T-helper 2 cell treated with Interferon-gamma antibody and Interleukin-4, amounts not matched to agents 100 ng/mL and 5 ng/mL, for 36 hours (primary cell): ENCODE results near the gene PCDHA8. TPM values are rescaled to one million over a fixed set of nuclear protein-coding genes. Genes with fewer than 3 reads are reported as not detected.
"Not testable (repeated sequence)": the region's sequence is repeated elsewhere in the genome, so short reads cannot be mapped to it uniquely, and the experiment has no call there.

ENCODE experiments used
- intact Hi-C: fragments of 100-400 bp; cut with micrococcal nuclease; formaldehyde crosslinking; loops from one replicate; pipeline ENCODE4 v1.15.1; 2023
- total RNA-seq: library from RNA; stranded (reverse); gene quantifications from 2 replicates; pipeline ENCODE4 v1.2.3, GENCODE V29; 2022

The PCDHA8 gene
- total RNA-seq, 1 donor from 2014 or later = not detected

- intact Hi-C loops = loop anchor here (10.0 kb wide), 1 partner anchor 221 kb away; no protein-coding TSS in a partner anchor
These were observed 17.5 kb upstream of the PCDHA8 start for GRCh38 chr5:140823475-140823874.

- intact Hi-C loops = loop anchor here (10.0 kb wide), 1 partner anchor 217 kb away; no protein-coding TSS in a partner anchor
These were observed 13.2 kb upstream of the PCDHA8 start, which contains the start of gene PCDHA6 for GRCh38 chr5:140827704-140828361. TSS of gene PCDHA6 (plus strand) at chr5:140827960. CDS start at chr5:140828092, 132 bp downstream.

DNA sequence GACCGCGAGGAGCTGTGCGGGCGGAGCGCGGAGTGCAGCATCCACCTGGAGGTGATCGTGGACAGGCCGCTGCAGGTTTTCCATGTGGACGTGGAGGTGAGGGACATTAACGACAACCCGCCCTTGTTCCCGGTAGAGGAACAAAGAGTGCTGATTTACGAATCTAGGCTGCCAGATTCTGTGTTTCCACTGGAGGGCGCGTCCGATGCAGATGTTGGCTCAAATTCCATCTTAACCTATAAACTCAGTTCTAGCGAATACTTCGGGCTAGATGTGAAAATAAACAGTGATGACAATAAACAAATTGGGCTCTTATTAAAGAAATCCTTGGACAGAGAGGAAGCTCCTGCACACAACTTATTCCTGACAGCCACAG, 12.6 kb upstream of the PCDHA8 start:
- intact Hi-C loops = loop anchor here (10.0 kb wide), 1 partner anchor 216 kb away; no protein-coding TSS in a partner anchor

GRCh38 chr5:140829511-140830501, 11.2 kb upstream of the PCDHA8 start:
- intact Hi-C loops = loop anchor here (10.0 kb wide), 1 partner anchor 215 kb away; no protein-coding TSS in a partner anchor

DNA sequence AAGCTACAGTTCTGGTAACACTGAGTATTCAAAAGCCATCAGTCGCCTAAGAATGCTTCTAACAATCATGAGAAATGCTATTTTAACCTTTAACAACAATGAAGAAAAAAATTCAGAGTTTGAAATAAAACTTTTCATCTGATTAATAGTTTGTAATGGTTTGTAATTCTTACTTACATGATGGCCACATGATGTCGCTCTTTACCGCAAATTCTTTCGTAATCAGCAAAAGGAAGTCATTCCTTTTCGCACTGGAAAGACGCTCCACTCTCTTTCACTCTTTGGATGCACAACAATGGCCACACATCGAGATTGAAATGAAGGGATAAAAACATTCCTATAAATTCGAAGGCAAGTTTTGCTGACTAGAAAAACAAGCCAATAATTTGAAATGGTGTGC, 7.0 kb upstream of the PCDHA8 start, which contains the start of gene PCDHA7:
Gene PCDHA7 (plus strand): TSS at position 277 of the 400 bp plus-strand sequence. CDS start 115 bp downstream, at position 392.
- intact Hi-C loops = no loop called here

GRCh38 chr5:140834439-140835008, 6.5 kb upstream of the PCDHA8 start:
- intact Hi-C loops = loop anchor here (5.0 kb wide), 1 partner anchor 48 kb away; the partner anchor contains the start of gene PCDHA13

DNA sequence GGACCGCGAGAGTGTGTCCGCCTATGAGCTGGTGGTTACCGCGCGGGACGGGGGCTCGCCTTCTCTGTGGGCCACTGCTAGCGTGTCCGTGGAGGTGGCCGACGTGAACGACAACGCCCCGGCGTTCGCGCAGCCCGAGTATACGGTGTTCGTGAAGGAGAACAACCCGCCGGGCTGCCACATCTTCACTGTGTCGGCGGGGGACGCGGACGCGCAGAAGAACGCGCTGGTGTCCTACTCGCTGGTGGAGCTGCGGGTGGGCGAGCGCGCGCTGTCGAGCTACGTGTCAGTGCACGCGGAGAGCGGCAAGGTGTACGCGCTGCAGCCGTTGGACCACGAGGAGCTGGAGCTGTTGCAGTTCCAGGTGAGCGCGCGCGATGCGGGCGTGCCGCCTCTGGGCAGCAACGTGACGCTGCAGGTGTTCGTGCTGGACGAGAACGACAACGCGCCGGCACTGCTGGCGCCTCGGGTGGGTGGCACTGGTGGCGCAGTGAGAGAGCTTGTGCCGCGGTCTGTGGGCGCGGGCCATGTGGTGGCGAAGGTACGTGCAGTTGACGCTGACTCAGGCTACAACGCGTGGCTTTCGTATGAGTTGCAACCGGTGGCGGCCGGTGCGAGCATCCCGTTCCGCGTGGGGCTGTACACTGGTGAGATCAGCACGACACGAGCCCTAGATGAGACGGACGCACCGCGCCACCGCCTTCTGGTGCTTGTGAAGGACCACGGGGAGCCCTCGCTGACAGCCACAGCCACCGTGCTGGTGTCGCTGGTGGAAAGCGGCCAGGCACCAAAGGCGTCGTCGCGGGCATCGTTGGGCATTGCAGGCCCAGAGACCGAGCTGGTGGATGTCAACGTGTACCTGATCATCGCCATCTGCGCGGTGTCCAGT, 5.1 kb upstream of the PCDHA8 start:
- intact Hi-C loops = loop anchor here (5.0 kb wide), 1 partner anchor 46 kb away; the partner anchor contains the start of gene PCDHA13

DNA sequence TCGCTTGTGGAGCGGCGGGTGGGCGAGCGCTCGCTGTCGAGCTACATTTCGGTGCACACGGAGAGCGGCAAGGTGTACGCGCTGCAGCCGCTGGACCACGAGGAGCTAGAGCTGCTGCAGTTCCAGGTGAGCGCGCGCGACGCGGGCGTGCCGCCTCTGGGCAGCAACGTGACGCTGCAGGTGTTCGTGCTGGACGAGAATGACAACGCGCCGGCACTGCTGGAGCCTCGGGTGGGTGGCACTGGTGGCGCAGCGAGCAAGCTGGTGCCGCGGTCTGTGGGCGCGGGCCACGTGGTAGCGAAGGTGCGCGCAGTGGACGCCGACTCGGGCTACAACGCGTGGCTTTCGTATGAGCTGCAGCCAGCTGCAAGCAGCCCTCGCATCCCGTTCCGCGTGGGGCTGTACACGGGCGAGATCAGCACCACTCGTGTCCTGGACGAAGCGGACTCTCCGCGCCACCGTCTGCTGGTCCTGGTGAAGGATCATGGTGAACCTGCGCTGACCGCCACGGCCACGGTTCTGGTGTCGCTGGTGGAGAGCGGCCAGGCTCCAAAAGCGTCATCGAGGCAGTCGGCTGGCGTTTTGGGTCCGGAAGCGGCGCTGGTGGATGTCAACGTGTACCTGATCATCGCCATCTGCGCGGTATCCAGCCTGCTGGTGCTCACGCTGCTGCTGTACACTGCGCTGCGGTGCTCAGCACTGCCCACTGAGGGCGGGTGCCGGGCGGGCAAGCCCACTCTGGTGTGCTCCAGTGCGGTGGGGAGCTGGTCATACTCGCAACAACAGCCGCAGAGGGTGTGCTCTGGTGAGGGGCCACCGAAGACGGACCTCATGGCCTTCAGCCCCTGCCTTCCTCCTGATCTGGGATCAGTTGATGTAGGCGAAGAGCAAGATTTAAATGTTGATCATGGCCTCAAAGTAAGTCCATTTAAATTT, 2.1 kb downstream of the PCDHA8 start:
- intact Hi-C loops = loop anchor here (5.0 kb wide), 1 partner anchor 41 kb away; the partner anchor contains the start of gene PCDHA3

GRCh38 chr5:140848139-140849102, 7.4 kb downstream of the PCDHA8 start, which contains the start of gene PCDHA9:
TSS of gene PCDHA9 (plus strand) at chr5:140848382. CDS start at chr5:140848496, 114 bp downstream.
- intact Hi-C loops = not testable (repeated sequence)

GRCh38 chr5:140849831-140850634, 9.0 kb downstream of the PCDHA8 start:
- intact Hi-C loops = not testable (repeated sequence)

- intact Hi-C loops = no loop called here
These were observed 15.0 kb downstream of the PCDHA8 start, which contains the start of gene PCDHA10 for GRCh38 chr5:140855772-140856674. TSS of gene PCDHA10 (plus strand) at chr5:140855897. CDS start at chr5:140856049, 152 bp downstream.

DNA sequence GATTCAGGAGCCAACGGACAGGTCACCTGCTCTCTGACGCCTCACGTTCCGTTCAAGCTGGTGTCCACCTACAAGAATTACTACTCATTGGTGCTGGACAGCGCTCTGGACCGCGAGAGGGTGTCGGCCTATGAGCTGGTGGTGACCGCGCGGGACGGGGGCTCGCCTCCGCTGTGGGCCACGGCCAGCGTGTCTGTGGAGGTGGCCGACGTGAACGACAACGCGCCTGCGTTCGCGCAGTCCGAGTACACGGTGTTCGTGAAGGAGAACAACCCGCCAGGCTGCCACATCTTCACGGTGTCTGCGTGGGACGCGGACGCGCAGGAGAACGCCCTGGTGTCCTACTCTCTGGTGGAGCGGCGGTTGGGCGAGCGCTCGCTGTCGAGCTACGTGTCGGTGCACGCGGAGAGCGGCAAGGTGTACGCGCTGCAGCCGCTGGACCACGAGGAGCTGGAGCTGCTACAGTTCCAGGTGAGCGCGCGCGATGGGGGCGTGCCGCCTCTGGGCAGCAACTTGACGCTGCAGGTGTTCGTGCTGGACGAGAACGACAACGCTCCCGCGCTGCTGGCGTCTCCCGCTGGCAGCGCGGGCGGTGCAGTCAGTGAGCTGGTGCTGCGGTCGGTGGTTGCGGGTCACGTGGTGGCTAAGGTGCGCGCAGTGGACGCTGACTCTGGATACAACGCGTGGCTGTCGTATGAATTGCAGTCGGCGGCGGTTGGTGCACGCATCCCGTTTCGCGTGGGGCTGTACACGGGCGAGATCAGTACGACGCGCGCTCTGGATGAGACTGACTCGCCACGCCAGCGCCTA, 16.4 kb downstream of the PCDHA8 start:
- intact Hi-C loops = no loop called here

DNA sequence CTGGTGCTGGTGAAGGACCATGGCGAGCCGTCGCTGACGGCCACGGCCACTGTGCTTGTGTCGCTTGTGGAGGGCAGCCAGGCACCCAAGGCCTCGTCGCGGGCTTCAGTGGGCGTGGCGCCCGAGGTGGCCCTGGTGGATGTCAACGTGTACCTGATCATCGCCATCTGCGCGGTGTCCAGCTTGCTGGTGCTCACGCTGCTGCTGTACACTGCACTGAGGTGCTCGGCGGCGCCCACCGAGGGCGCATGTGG, 16.9 kb downstream of the PCDHA8 start:
- intact Hi-C loops = no loop called here

GRCh38 chr5:140862441-140863295, 21.7 kb downstream of the PCDHA8 start:
- intact Hi-C loops = no loop called here
